ENCODE measurements around the gene AMN1.
"Not testable (repeated sequence)": the region's sequence is repeated elsewhere in the genome, so short reads cannot be mapped to it uniquely, and the experiment has no call there.

AMN1 gene

DNA sequence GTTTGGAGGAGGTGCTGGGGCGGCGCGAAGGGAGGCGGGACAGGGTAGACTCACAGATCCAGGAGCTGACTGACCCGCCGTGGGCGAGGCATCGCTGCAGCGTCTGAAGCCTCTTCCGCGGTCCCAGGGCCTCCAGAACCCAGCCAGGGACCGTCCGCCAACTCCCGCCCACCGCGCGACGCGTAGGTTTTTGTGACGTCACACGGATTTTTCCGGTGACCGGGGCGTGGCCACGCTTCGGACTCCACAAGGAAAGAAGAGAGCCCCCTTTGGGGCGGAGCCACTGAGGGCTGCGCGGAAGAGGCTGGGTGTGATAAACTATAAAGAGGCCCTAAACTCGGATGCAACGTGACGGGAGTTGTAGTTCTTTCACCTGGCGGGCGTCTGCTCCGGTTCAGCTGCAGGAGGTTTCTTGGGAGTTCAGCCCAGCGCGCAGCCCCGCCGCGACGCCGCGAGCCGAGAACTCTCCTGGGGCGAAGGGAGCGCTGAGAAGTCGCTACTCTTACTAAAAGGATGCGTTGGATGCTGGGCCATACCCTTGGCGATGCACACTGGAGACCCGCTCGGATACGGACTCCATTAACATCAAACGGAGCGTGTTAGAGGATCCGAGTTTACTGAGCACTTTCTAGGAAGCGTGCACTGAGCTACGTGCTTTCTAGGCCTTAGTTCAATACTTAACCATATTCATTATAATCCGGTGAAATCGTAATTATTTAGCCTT, at the start of gene AMN1:
Gene AMN1 (minus strand): TSS at position 105 of the 724 bp plus-strand sequence. CDS start 13 bp downstream, at position 92.
- peak; percentile 99 for DNase-seq (ENCODE audit: low read depth)

DNA sequence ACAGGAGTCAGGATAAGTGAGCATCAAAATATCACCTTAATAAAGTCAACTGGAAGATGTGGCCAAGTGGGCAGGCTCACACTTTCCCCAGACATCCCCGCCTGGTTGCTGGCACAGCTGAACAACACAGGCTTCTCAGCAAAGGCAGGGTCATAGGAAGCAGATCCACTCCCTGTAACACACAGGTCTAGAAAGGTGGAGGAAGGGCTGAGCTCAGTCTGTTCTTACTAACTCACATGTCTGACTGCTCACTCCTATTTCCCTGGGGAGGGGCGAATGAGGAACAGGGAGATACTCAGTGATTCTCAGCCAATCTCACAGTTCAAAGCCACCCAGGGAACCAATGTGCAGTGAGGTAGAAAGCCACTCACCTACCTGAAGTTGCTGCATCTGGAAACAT, 45.0 kb upstream of the AMN1 start:
- no peak for DNase-seq (ENCODE audit: low read depth)

DNA sequence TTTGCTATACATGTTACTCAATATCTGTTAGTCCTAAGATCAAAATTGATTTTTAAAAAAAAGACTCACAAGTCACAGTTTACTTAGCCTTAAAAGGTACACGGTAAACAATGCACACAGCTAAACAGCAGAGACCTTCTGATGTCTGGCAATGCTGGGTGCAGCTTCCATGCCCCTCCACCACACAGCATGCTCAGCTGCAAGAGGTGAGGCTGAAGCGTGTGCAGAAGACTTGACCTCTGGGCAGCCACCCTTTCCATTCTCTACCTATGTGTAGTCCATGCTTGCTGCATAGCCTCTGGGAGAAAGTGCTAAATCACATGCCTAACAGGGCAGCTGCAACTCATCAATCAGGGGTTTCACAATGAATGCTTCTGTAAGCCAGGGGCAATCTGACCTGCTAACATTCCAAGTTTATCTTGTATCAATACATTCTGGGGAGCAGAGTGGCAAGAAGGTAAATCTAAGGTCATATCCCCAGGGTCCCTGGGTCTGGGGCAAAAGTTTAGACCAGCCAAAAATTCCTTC, 44.5 kb upstream of the AMN1 start:
- no peak for DNase-seq (ENCODE audit: low read depth)

DNA sequence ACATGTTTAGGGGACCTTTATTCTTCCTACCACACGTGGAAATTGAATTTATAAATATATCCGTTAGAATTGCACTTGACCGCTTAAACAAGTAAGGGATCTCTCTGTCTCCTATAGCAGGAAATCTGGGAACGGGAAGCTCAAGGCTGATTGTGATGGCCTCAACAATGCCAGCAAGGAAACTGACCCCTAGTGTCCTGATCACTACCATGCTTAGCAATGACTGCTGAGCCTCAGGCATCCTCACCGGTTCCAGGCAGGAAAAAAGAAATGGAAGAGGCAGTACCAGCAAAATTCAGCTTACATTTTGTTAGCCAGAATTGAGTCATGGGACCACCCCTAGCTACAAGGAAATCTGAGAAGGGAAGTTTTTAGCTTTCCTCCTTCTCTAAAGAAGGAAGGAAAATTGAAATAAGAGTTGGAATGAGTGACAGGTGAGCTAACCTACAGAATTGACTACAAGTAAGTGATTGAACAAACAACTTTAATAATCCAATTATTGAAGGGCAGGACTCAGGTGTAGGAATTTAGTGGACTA, 43.9 kb upstream of the AMN1 start:
- DNase-seq (ENCODE audit: low read depth) = no peak

DNA sequence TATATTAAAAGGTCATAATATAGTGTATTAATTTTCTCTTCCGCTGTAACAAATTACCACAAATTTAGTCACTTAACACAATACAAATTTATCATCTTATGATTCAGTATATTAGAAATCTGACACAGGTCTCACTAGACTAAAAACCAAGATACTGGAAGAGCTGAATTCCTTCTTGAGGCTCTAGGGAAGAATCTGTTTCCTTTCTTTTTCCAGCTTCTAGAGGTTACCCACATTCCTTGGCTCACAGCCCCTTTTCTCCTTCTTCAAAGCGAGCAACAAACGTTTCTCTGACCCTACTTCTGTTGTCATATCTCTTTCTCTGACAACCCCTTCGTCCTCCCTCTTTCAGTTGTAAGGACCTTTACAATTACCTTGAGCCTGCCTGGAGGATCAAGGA, 43.4 kb upstream of the AMN1 start:
- no peak for DNase-seq (ENCODE audit: low read depth)

DNA sequence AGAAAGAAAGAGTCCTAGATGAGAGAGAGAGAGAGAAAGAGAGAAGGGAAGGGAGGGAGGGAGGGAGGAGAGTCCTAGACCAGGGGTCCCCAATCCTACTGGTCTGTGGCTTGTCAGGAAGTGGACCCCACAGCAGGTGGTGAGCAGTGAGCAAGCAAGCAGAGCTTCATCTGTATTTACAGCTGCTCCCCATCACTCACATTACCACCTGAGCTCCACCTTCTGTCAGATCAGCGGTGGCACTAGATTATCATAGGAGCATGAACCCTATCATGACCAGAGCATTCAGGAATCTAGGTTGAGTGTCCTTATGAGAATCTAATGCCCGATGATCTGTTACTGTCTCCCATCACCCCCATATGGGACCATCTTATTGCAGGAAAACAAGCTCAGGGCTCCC, 39.2 kb upstream of the AMN1 start:
- DNase-seq (ENCODE audit: low read depth) = no peak

DNA sequence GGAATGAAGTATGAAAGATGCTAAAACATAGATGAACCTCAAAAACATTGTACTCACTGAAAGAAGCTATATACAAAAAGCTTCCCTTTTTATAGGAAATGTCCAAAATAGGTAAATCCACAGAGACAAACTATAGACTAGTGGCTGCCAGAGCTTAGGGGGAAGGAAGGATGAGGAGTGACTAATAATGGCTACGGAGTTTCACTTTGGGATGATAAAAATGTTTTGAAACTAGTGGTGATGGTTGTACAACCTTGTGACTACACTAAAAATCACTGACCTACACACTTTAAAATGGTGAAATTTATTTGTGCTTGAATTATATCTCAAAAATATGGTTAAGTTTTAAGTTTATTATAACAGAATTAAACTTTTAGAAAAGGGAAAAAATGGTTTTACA, 37.1 kb upstream of the AMN1 start:
- DNase-seq (ENCODE audit: low read depth) = no peak

DNA sequence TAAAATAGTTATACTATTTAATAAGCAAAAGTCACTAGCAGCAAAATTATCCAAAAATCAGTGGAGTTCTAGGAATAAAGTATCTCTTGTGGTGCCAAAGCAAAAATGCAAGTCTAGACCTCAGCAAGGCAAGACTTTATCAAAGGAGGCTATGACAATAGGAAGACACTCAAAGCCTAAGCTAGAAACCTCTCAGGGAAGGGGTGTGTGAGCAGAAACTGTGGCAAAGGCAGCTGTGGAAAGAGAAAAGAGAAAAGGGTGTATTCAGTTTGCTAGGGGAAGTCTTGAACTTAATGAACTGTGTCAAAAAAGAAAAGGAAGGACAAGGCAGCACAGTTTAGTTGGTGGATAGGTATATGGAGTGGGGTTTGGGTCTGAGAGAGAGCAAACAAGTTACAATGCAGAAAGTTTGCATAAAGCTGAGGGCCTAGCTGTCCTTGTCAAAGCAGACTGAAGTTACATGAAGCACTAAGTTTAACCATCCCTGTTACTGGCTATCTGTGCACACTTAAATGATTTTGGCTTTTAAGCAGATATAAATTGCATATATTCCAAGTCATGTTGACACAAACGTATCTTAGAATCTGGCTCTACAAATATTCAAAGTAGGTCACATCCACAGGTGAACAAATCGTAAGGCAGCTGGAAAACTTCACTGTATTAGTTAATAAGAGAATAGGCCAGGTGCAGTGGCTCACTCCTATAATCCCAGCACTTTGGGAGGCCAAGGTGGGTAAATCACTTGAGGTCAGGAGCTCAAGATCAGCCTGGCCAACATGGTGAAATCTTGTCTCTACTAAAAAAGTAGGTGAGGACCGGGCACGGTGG, 31.0 kb upstream of the AMN1 start:
- no peak for DNase-seq (ENCODE audit: low read depth)

DNA sequence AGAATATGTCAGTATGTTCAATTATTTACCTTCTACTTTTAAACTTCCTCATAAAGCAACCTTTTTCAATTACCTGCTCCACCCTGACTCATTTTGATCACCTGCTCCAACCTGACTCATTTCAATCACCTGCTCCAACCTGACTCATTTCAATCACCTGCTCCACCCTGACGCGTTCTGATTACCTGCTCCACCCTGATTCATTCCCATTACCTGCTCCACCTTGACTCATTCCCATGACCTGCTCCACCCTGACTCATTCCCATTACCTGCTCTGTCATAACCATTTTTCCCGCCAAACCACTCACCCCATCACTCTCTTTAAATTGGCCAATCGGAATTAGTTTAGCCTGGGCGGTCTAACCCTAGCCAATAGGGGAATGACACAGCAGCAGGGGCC, 29.5 kb upstream of the AMN1 start:
- not testable (repeated sequence) for DNase-seq (ENCODE audit: low read depth)

DNA sequence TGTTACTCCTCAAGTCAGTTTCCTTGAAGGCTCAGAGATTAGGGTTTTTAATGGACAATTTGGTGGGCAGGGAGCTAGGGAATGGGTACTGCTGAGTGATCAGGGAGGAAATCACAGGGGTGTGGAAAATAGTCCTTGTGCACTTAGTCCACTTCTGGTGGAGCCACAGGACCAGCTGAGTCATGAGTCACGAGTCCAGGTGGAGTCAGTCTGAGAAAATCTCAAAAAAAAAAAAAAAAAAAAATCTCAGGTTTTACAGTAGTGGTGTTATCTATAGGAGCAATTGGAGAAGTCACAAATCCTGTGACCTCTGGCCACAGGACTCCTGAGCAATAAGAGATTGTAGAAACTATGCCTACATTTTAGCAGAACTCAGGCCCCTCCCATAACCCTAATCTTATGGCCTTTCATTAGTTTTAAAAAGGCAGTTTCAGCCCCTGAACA, 28.2 kb upstream of the AMN1 start:
- DNase-seq (ENCODE audit: low read depth) = no peak

DNA sequence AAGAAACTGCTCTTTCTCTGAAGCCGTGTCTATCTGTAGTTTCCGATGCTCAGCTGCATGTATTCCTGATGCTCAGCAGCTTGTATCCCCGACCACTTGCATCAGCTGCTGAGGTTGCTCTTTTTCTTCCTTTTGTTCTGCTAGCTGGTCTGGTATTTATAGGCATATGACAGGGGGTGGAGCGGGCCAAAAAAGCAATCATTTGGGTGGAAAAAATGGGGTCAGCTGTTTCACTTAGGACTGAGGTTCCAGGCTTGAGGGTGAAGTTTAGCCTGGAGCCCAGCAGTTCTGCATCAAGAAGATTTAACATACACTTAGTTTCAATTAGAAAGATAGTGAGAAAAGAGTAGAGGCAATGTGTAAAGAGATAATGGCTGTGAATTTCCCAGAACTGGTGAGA, 23.6 kb upstream of the AMN1 start:
- no peak for DNase-seq (ENCODE audit: low read depth)

DNA sequence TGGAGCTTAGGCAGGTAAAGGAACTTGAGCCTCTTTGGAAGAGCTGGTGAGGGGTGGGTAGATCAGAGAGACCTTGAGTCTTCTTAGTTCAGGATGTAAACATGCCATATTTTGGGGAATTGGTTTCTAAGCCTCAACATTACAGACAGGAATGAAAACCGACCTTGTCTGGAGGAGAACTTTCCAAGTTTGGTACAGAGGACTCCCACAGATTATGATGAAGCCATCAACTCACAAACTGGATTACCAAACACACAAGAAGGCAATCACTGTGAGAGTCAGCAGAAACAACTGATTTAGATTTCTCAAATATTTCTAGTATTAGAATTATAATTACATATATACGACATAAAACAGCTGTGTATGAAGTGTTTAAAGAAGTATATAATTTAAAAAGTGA, 22.3 kb upstream of the AMN1 start:
- DNase-seq (ENCODE audit: low read depth) = no peak

DNA sequence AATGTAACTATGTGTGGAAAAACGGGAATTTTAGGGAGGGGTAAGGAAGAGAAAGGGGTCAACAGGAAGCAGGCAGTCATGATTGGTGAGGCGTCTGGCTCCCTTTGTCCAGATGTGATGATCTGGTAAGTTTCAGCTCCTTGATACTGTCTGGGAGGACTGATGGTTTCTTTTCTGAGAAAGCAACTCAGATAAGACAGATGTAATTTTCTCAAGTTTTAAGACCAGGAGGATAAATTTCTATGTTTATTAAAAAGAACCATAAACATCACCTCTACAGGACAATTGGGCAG, 21.9 kb upstream of the AMN1 start:
- DNase-seq (ENCODE audit: low read depth) = no peak

DNA sequence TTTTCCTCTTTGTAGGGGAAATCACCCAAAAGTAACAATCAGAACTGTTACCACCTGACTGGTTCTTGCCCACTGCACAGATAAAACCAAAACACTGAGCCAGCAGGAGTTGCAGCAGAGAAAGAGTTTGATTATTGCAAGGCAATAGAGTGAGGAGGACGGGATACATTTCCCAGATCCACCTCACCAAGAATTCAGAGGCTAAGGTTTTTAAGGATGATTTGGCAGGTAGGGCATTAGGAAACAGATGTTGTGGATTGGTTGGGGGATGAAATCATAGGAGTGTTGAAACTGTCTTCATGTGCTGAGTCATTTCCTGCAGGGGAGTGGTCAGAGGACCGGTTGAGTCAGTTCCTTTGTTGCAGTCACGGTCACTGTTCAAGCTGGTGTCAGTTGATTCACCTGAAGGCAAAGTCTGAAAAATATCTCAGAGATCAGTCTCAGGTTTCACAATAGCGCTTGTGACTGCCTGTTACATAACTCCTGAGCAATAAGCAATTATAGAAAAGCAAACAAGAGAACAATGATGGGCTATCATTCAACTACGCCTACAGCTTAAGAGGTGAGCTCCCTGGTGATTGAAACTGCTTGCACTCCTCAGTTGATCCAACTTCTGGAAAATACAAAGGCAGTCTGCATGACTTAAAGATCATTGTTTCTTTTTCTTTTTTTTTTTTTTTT, 20.3 kb upstream of the AMN1 start:
- DNase-seq (ENCODE audit: low read depth) = peak; percentile 82

DNA sequence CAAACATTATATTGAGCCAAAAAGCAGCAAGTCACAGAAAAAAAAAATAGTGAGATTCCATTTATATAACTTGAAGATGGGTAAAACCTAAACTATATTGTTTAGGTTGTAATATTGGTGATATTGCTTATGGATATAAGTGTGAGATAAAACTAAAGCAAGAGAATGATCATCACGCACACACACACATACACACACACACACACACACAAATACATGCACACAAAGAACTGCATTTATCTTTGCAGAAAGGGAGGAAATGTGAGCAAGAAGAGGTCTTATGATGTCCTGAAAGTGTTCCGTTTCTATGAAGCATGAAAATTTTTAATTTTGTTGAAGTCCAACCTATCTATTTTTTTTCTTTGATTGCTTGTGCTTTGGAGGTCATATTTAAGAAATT, 16.4 kb upstream of the AMN1 start:
- DNase-seq (ENCODE audit: low read depth) = no peak

DNA sequence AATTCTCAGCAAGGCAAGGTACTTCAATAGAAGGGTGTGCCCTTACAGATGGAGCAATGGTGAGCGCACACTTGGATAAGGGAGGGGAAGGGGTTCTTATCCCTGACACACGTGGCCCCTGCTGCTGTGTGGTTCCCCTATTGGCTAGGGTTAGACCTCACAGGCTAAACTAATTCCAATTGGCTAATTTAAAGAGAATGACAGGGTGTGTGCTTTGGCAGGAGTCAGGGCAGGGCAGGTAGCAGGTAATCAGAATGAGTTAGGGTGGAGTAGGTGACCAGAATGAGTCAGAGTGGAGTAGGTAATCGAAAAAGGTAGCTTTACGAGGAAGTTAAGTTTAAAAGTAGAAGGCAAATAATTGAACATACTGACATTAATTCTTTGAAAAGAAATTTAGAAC, 15.5 kb upstream of the AMN1 start:
- DNase-seq (ENCODE audit: low read depth) = not testable (repeated sequence)

DNA sequence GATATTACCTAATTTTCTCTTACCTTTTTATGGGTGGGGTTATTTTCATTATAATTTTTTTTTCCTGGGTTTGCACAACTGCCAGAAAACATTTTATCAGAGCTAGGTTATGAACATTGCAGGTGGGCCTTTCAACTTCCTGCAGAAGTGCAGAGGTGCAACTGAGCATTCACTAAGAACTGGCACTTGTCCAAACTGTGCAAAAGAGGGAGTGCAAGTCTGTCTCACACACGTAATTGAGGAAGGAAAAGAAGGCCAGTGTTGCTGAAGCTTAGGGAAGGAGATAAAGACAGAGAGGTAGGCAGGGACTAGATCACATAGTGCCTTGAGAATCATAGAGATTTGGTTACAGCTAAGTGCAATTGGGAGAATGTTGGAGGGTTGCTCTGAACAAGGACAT, 14.1 kb upstream of the AMN1 start:
- DNase-seq (ENCODE audit: low read depth) = no peak

DNA sequence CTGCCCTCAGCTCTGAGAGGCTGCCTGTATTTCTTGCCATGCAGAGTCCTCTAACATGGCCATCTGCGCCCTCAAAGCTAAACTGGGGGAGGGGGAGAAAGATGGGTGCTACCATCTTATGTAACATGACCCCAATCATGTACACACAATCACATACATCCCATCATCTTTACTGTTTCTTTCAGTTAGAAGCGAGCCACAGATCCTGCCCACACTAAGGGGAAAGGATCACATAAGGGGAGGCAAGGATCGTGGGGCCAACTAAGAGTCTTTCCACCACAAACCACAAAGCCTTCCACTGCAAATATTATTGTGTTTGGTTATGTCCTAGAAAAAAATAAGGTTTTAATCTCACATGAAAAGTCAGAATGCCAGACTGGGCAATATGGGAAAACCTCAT, 11.8 kb upstream of the AMN1 start:
- no peak for DNase-seq (ENCODE audit: low read depth)

DNA sequence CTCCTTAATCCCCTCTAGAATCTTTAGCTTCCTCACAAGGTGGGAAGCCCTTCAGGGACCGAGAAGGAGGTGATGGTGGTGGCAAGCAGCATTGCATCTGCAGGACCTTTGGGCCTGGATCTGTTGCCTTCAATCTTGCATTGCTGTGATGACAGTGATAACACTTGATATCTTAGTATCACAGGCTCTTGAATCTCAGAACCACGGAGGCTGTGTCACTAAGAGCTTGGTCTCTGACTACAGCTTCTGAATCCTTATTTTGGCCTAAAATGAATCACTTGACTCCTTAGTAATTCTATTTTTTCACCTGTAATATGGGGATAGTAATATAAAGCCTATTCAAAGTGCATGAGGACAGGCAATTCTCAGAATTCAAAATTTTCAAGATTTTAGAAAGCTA, 8.9 kb upstream of the AMN1 start:
- DNase-seq (ENCODE audit: low read depth) = no peak

DNA sequence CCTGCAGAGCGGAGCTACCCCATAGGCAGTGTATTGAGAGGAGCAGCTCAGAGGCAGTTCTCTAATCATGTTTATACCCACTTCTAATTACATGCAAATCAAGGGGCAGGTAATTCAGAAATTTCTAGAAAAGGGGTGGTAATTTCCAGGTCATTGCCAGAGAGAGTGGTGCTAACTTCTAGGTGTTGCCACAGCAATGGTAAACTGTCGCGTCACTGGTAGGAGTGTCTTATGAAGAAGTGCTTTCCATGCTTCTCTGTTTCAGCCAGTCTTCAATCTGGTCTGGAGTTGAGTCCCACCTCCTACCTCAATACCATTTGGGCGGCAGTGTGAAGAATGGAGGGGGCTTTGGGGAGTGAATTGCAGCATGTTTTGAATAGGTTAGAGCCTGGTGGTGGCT, 8.5 kb upstream of the AMN1 start:
- DNase-seq (ENCODE audit: low read depth) = no peak

DNA sequence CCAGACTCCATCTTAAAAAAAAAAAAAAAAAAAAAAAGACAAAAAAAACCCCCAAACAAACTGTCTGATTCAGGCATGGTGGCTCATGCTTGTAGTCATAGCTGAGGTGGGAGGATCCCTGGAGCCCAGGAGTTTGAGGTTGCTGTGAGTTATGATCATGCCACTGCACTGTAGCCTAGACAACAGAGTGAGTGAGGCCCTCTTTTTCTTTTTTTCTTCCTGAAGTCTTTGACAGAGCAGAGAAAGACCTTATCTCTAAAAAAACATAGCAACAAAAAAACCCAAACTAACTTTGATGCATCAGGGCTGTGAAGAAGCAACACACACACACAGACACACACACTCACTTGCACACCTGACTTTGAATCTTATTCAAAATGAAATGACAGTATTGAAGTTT, 7.7 kb upstream of the AMN1 start:
- DNase-seq (ENCODE audit: low read depth) = no peak

DNA sequence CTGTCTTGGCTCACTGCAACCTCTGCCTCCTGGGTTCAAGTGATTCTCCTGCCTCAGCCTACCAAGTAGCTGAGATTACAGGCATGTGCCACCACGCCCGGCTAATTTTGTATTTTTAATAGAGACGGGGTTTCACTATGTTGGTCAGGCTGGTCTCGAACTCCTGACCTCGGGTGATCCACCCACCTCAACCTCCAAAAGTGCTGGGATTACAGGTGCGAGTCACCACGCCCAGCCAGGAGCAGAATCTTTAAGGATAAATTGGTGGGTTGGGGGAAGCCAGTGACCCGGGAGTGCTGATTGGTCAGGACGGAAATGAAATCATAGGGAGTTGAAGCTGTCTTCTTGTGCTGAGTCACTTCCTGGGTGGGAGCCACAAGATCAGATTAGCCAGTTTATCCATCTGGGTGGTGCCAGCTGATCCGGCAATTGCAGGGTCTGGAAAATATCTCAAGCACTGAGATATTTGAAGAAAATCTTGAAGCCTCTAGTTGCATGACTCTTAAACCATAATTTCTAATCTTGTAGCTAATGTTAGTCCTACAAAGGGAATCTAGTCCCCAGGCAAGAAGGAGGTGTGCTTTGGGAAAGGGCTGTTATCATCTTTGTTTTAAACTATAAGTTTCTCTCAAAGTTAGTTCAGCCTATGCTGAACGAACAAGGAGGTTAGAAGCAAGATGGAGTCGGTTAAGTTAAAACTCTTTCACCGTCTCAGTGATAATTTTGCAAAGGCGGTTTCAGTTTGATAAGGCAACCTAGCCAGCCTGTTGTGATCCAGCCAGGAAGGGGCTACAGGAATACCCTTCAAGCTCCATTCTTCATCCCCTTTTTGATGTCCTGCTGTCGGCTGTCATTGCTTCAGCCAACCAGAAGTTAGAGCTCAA, 5.0 kb upstream of the AMN1 start:
- not testable (repeated sequence) for DNase-seq (ENCODE audit: low read depth)

All from fibroblast of the conjunctiva (primary cell).